Mucosa of rectum (tissue), 2 donors: Measurements from ENCODE around the gene SLC7A4.
"Not testable (repeated sequence)": the region's sequence is repeated elsewhere in the genome, so short reads cannot be mapped to it uniquely, and the experiment has no call there.

Experiments used
- H3K27ac ChIP-seq, 2 donors: one replicate each; pipeline ENCODE4 v1.7.0; 2013; ENCODE audit warnings: inconsistent platforms in 2 of 2, low read depth in 2 of 2, low read length in 2 of 2
- H3K27me3 ChIP-seq, 2 donors: one replicate each; pipeline ENCODE4 v1.7.0; 2013; ENCODE audit warnings: low read length in 2 of 2; ENCODE audit not compliant: control insufficient read depth in 2 of 2, insufficient read depth in 2 of 2
- H3K36me3 ChIP-seq, 2 donors: one replicate each; pipeline ENCODE4 v1.7.0; 2013; ENCODE audit warnings: low read length in 2 of 2; ENCODE audit not compliant: control insufficient read depth in 2 of 2, insufficient read depth in 2 of 2
- H3K4me1 ChIP-seq, 2 donors: one replicate each; pipeline ENCODE4 v1.7.0; 2013; ENCODE audit warnings: low read length in 2 of 2, mild to moderate bottlenecking in 1 of 2; ENCODE audit not compliant: control insufficient read depth in 2 of 2, insufficient read depth in 2 of 2
- H3K4me3 ChIP-seq, 2 donors: one replicate each; pipeline ENCODE4 v1.7.0; 2013; ENCODE audit warnings: low read length in 2 of 2
- H3K9ac ChIP-seq, 2 donors: one replicate each; pipeline ENCODE4 v1.7.0; 2013; ENCODE audit warnings: low read length in 2 of 2, low read depth in 1 of 2, mild to moderate bottlenecking in 1 of 2
- H3K9me3 ChIP-seq, 2 donors: one replicate each; pipeline ENCODE4 v1.7.0; 2013; ENCODE audit warnings: low read length in 2 of 2; ENCODE audit not compliant: control insufficient read depth in 2 of 2
- donor health status: healthy.
- donor health status: Normal muscosa, but diverticular disease.

Gene SLC7A4

DNA sequence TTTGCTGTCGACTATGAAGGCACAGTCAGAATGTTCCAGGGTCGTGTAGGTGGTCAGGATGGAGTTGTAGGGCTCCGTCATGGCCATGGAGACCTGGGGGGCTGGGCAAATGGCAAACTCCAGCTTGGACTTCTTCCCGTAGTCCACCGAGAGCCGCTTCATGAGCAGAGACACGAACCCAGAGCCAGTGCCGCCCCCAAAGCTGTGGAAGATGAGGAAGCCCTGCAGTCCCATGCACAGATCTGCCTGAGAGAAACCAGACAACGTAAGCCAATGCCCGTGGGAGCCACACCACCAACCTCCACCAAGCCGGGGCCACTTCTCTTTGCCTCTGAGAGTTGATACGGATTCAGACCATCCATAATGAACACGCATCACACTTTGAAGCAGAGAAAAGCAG, 23.2 kb downstream of the SLC7A4 start:
- H3K9me3 ChIP-seq, H3K27ac ChIP-seq, H3K4me1 ChIP-seq, H3K9ac ChIP-seq, H3K36me3 ChIP-seq, H3K27me3 ChIP-seq, H3K4me3 ChIP-seq: not testable (repeated sequence)

DNA sequence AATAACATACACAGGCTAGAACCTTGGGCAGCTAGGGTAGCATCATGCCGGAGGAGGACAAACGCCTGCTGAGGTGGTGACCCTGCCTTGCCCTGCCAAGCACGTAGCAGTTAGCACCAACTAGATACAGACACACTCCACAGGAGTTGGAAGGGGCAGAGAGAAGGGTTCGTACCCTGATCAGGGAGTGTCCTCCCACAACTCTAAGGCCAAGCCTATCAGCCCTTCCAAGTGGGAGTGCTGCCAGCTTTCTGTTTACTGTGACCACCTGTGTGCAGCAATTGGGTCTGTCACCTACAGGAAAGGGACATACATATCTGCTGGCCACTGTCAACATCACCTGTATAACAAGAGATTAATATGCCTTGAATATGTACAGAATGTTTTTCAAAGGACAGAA, 28.6 kb downstream of the SLC7A4 start:
- Histone ChIP-seq H3K27me3 (no peaks in the 10 kb centered on the region), H3K9ac (no peak overlapping the region), H3K4me3 (no peak overlapping the region), H3K4me1 (peaks cover 22 to 26% of the 10 kb centered on the region in 2 donors), H3K36me3 (peaks cover 5 to 12% of the 10 kb centered on the region in 2 donors), H3K27ac (no peak overlapping the region), H3K9me3 (no peaks in the 10 kb centered on the region)

DNA sequence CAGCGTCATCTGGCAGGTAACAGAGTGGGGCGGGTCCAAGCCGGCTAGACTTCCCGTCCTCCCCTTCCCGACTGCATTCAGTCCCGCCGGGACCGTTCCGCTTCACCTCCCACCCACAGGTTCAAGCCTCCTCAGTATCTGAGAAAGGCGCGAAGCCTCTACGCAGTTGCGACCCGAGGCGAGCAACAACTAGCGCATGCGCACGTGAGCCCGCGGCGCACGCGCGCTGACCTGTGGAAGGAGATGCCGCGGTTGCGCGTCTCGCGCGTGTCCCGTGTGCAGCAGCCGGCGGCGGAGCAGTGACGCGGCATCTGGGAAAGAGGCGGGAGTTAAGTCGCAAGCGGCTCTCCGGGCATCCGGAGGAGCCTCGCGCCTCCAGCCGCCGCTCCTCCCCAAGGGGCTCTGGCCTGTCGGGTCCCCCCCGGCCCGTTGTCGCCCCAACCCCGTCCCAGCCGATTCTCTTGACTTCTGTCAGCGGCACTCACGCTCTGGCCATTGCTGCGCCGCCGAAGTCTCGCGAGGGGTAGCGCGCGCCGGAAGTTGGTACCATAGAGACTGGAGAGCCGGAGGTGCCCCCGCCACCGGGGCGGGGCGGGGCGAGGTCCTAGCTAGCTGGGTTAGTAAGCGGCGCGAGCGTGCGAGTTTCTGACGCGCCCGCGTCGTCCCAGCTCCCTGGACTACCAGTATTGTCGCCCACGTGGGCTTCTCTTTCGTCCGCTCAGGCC, 30.6 kb downstream of the SLC7A4 start, which contains the start of gene THAP7:
THAP7 (minus strand) TSS at position 518 of the 725 bp plus-strand sequence; CDS start at position 311, 207 bp downstream.
- Histone ChIP-seq H3K4me1 (peaks cover 22 to 26% of the 10 kb centered on the region in 2 donors), H3K4me3 (peak within 1 kb of the TSS; percentile 91 to 93), H3K9me3 (no peaks in the 10 kb centered on the region), H3K27ac (peak within 1 kb of the TSS; percentile 99), H3K27me3 (no peaks in the 10 kb centered on the region), H3K36me3 (peaks cover 8 to 26% of the 10 kb centered on the region in 2 donors), H3K9ac (peak within 1 kb of the TSS; percentile 90 to 91)

DNA sequence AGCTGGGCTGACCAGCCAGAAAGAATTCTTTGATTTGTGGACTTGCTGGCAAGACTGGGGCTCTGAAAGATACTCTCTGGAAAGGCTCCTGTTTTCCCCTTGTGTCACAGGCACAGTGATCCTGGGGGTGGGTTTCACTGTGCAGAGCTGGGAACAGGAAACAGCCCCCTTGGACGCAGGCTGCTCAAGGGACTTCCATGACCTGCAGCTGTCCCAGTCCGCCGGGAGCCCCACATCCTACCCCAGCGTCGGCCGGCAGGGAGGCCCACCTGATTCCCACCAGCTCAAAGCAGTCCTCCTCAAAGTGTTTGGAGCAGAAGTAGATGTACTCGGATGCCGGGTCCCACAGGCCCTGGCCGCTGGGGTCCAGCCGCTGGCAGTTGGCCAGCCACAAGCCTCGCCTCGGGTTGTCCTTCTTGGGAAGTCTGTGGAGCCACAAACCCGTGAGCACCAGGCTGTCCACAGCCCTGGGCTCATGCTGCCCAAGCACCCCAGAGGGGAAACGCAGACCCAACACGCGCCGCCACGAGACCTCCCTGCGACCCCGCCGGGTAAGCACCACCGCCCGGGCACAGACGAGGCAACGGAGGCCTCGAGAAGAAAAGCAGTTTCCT, 31.3 kb downstream of the SLC7A4 start:
- H3K9ac ChIP-seq = peak overlapping the region; percentile 90 to 91
- no peaks in the 10 kb centered on the region for H3K9me3 ChIP-seq
- peak overlapping the region; percentile 91 to 93 for H3K4me3 ChIP-seq
- peaks cover 8 to 29% of the 10 kb centered on the region in 2 donors for H3K36me3 ChIP-seq
- H3K4me1 ChIP-seq = peaks cover 22 to 26% of the 10 kb centered on the region in 2 donors
- H3K27me3 ChIP-seq = no peaks in the 10 kb centered on the region
- peak overlapping the region; percentile 99 for H3K27ac ChIP-seq

DNA sequence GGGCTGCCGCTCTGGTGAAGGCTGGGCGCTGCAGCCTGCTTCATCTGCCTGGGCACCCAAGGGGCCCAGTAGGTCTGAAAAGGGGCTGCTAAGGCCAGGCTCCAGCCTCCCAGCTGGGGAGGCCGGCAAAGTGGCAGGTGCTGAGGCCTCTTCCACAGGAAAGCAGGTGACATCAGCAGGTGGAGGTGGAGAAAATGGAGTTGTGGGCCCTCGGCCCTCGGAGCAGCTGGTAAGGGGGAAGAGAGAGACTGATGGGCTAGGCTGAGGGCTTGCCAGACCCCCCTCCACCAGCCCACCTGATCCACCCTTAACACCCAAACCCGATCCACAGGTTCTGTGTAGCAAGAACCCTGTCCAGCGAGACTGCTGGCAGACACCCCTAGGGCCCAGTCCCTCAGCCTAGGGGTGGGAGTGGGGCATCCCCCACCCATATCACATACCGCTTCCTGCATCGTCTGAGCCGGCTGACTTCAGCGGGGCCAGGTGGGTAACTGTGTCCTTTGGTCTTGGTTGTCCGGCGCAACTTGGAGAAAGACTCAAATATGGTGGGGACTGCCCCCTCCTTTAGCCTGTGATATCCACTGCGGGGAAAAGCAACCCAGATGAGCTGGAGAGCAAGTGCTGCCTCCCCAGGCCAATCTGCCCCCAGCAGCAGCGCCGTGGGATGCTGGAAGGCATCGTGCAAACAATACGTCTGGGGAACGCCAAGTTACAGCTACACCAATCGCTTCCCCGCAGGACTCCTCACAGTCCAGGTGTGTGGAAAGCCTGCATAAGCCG, 32.0 kb downstream of the SLC7A4 start:
- peak overlapping the region; percentile 91 to 93 for H3K4me3 ChIP-seq
- peaks cover 22 to 26% of the 10 kb centered on the region in 2 donors for H3K4me1 ChIP-seq
- H3K27me3 ChIP-seq = no peaks in the 10 kb centered on the region
- peak overlapping the region; percentile 60 to 91 for H3K9ac ChIP-seq
- peaks cover 8 to 29% of the 10 kb centered on the region in 2 donors for H3K36me3 ChIP-seq
- H3K27ac ChIP-seq = peak overlapping the region in 1 of 2 donors; percentile 99
- H3K9me3 ChIP-seq = no peaks in the 10 kb centered on the region

DNA sequence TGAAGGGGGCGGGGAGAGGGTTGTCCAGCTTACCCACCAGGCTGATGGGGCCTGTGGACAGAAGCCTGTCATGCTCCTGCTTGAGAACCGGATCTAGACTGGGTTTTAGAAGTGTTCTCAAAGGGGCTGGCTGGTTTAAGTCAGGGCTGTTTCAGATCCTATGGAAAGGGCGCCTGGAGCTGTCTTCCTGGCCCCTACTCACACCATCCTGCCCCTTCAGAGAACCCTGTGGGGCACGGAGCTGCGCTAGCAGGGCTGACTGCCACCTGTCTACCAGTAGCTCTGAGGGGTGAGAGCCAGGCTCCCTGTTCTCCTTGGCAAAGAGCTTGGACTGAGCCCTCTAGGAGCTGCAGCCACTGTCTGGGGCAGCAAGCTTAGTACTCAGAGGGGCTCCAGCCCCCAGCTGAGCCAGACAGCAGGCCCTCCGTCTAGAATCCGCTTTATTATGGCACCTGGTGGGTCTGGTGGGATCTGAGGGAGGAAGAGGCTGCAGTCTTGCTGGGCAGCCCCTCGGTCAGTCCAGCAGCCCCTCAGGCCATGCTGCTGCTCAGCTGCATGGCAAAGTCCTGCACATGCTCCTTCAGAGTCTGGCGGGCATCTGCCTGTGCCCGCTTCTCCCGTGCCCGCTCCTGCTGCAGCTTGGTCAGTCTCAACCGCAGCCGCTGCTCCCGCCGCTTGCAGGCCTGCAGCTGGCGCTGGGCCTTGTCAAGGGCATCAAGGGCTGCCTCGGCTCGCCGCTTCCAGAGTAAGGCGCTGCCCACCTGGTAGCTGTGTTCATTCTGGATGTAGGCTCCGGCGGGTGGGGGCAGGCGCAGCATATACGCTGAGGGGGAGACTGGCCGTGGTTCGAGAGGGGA, 32.8 kb downstream of the SLC7A4 start:
- Histone ChIP-seq H3K9ac (no peak overlapping the region), H3K4me1 (peaks cover 22 to 26% of the 10 kb centered on the region in 2 donors), H3K9me3 (no peaks in the 10 kb centered on the region), H3K36me3 (peaks cover 8 to 29% of the 10 kb centered on the region in 2 donors), H3K27ac (no peak overlapping the region), H3K4me3 (no peak overlapping the region), H3K27me3 (no peaks in the 10 kb centered on the region)

DNA sequence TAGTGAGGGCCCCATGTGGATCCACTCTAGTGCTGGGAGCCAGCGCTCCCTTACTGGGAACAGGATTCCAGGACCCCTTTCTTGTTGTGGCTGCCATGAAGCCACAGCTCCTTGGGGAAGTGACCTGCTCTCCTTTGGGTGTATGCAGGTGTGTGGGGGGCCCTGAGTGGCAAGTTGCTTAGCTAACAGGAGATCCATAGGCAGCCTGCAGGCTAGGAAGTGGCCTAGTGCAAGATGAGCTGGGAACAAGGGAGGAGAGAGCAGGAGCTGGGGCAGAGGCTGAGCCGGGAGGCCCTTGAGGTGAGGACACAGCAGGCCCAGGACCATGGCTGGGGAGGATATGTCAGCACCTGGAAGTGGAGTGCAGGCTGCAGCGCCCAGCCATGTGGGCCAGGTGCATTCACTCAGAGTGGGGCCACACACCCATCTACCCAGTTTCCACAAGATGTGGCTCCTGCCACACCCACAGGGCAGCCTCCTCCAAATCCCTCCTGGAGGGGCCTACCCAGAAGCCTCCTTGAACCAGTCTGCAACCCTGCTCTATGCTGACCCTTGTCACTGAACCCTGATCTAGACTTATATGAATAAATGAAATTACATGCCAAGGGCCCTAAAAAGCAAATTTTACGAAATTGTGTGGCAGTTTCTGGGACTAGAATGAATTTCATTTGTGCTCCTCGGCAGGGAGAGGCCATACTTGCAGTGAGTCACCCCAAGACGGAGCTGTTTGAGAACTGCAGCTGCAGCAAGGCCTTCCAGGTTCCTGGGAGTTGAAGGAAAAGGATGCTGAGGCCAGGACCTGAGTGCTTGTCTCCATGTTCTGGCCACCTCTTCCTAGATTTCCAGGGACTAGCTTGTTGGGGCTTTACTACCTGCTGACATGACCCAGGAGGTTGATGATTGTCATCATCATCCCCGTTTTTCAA, 33.7 kb downstream of the SLC7A4 start:
- Histone ChIP-seq H3K27ac (no peak overlapping the region), H3K36me3 (peaks cover 8 to 29% of the 10 kb centered on the region in 2 donors), H3K4me1 (peaks cover 22 to 24% of the 10 kb centered on the region in 2 donors)

DNA sequence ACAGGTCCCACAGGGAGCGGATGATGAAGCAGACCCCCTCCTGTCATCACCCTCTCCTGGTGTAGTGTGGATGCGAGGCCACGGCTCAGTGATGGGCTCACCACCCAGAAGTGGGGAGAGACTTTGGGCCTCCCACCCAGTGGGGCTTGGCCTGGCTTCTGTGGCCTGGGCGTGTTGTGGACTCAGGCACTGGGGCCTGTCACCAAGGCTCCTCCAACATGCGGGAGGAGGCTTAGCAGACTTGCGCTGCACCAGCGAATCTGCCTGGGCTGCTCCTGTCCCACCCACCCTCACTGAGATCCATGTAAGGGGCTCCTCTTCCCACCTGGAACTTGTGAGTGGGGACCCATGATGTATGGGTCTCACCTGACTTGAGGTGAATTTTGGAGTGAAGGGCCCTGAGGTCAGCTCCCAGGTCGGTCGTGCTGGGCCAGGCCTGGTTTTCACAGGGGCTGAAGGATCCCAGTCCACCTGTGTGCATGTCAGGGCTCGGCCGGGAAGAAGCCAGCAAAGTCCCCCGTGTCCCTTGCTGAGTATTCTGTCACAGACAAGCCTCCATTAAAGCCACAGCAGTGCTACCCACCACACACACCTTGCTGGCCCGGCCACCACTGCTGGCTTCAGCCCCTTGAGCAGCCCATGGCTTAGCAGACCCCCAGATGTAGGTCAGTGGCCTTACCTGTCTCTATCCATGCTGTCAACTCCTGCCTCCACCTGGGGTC, 34.7 kb downstream of the SLC7A4 start:
- H3K9ac ChIP-seq = no peak overlapping the region
- peaks cover 11 to 34% of the 10 kb centered on the region in 2 donors for H3K36me3 ChIP-seq
- H3K27ac ChIP-seq = no peak overlapping the region
- H3K4me3 ChIP-seq = no peak overlapping the region
- peaks cover 16% of the 10 kb centered on the region in 2 donors for H3K4me1 ChIP-seq
- no peaks in the 10 kb centered on the region for H3K27me3 ChIP-seq
- H3K9me3 ChIP-seq = no peaks in the 10 kb centered on the region

More for the DNA sequence above, 33.7 kb downstream of the SLC7A4 start:
- Histone ChIP-seq H3K4me3 (no peak overlapping the region), H3K27me3 (no peaks in the 10 kb centered on the region), H3K9me3 (no peaks in the 10 kb centered on the region), H3K9ac (no peak overlapping the region)
